SW480 (cell line): ENCODE data around the gene PLCB1.
"Not testable (repeated sequence)": the region's sequence is repeated elsewhere in the genome, so short reads cannot be mapped to it uniquely, and the experiment has no call there.

Experiments
- DNase-seq: peaks from one replicate; pipeline ENCODE4 v3.0.0-alpha.2; 2016; ENCODE audit warnings: low spot score

PLCB1 gene

GRCh38 chr20:8368670-8369069 lies 236.6 kb downstream of the PLCB1 start:
- no peak for DNase-seq

- DNase-seq: no peak
Observed at GRCh38 chr20:8369311-8369710, 237.2 kb downstream of the PLCB1 start.

- DNase-seq: no peak
Observed at GRCh38 chr20:8370774-8371173, 238.7 kb downstream of the PLCB1 start.

- DNase-seq: no peak
Observed at GRCh38 chr20:8372824-8373380, 240.8 kb downstream of the PLCB1 start.

GRCh38 chr20:8373579-8373978 lies 241.5 kb downstream of the PLCB1 start:
- no peak for DNase-seq

DNA sequence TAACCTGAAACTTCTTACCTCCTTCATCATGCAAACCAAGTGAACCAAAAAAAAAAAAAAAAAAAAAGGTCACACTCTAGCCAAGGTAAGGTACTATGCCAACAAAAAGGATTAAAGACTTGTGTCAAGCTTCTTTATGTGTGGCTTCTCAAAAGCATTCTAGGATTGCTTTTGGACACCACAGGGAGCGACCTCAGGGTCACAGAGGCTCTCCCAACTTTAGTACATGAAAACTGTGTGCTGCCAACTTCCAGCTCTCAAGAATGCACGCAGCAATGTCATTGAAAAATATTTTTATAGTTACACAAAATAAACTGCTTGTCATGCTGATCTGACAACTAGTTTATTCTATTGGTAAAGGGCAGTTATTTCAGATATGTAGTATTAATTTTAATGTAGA lies 243.8 kb downstream of the PLCB1 start:
- no peak for DNase-seq

DNA sequence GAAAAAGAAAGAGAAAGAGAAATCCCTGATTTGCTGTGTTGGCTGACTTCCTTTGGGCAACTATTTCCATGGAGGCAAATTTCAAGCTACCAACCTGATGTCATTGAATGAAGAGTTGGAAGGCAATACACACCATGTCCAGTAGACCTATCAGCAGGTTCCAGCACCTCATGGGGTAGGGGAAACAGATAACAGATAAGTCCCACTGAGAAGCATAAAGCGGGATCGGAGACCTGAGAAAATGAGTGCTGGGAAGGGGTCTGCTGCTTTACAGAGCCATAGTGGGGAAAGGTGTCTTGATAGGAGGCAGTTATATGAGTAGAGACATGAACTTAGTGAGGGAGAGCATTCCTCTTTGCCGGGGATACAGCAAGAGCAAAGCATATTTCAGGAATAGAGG lies 244.9 kb downstream of the PLCB1 start:
- no peak for DNase-seq

DNA sequence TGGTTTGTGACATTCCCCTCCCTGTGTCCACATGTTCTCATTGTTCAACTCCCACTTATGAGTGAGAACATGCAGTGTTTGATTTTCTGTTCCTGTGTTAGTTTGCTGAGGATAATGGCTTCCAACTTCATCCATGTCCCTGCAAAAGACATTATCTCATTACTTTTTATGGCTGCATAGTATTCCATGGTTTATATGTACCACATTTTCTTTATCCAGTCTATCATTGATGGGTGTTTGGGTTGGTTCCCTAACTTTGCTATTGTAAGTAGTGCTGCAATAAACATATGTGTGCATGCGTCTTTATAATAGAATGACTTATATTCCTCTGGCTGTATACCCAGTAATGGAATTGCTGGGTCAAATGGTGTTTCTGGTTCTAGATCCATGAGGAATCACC lies 247.1 kb downstream of the PLCB1 start:
- not testable (repeated sequence) for DNase-seq

GRCh38 chr20:8385247-8385646 lies 253.2 kb downstream of the PLCB1 start:
- no peak for DNase-seq

- no peak for DNase-seq
Observed at GRCh38 chr20:8386991-8387390, 254.9 kb downstream of the PLCB1 start.

GRCh38 chr20:8388141-8388540 lies 256.1 kb downstream of the PLCB1 start:
- DNase-seq: peak; percentile 14

GRCh38 chr20:8388707-8389106 lies 256.6 kb downstream of the PLCB1 start:
- no peak for DNase-seq

DNA sequence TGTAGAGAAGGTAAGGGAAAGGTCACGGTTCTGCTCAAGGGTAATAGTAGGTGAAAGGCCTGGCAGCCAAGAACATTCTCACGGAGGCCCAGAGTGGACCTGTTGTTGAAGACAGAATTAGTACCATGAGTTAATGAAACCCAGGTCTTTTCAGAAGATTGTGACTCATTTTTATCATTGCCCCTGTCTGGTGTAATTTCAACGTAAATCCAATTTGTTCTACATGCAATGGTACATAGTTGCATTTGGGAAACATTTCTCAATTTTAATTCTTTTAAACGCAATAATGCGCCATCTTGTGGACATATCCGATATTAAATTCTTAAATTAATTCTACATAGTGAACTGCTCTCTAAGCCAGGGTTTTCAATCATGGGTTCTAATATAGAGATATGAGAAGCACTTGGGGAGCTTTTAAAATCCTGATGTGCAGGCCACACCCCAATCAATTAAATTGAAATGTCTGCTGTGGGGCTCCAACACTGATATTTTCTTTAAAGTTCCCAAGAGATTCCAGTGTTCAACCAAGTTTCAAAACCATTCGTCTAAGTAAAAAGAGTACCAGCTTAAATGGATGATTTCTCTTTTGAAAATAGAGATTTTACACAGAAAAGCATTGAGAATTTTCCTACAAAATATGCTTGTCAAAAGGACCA lies 257.4 kb downstream of the PLCB1 start:
- peak; percentile 39 for DNase-seq

- DNase-seq: no peak
Observed at GRCh38 chr20:8390037-8390433, 258.0 kb downstream of the PLCB1 start.

DNA sequence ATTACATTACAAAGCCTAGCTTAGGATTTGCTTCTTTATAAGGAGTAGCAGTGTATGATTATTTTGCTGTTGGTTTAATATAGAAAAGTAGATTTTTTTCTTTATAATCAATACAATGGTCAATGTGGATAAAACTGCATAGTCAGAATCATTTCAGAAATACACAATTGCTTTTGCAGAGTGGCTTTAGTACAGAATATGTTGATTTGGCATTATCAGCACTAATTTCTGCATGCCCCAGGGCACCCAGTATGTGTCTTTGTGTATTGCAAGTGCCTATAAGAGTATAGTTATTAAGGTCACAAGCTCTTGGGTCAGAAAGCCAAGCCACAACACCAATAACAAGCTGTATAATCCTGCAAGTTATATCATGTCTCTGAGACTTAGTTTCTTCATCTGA lies 258.4 kb downstream of the PLCB1 start:
- DNase-seq: no peak

DNA sequence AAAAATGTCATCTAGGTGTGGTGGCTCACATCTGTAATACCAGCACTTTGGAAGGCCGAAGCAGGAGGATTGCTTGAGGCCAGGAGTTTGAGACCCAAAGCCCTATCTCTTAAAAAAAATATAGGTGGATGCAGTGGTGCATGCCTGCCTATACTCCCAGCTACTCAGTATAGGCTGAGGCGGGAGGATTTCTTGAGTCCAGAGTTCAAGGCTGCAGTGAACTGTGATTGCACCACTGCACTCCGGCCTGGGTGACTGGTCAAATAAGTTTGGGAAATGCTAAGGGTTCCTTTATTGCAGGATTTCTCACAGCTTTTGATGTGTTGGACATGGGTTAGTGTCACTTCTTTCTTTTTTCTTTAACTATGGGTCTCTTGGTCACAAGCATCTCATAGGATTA lies 261.3 kb downstream of the PLCB1 start:
- no peak for DNase-seq

- DNase-seq: peak; percentile 8
Observed at GRCh38 chr20:8394308-8394945, 262.4 kb downstream of the PLCB1 start.

DNA sequence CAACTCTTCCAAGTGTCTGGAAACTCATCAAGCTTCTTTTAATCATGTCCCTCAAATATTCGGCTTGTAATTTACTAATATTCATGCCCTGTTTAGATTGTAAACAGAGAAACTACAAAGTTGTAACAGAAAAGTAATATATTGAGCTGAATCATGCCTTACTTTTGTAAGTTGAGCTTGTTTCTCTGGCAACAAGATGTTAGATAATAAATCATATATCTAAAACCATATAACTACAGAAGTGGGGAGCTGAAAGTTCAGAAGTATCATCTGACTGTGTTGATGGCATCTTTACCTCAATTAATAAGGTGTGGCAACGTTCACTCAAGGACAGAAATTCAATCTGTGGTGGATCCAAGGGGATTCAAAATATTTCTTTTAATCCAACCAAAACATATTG lies 263.9 kb downstream of the PLCB1 start:
- no peak for DNase-seq

- DNase-seq: no peak
Observed at GRCh38 chr20:8398263-8399051, 266.4 kb downstream of the PLCB1 start.

DNA sequence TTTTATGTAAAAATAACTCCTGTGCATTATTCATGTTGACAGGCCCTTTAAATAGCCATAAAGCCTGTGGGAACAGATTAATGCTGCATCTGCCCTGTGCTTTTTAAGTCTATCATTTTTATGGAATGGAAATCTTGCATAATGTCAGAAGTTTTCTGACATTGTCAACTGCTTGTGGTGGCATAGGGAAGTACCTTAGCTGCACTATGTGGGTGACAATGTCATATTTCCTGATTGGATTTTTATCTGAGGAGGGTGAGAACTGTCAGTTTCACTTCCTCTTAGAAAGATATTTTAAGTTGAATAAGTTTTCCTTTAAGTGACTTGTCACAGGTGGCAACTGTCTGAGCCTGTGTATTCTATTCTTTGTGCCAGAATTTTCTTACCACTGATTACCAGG lies 267.9 kb downstream of the PLCB1 start:
- no peak for DNase-seq

DNA sequence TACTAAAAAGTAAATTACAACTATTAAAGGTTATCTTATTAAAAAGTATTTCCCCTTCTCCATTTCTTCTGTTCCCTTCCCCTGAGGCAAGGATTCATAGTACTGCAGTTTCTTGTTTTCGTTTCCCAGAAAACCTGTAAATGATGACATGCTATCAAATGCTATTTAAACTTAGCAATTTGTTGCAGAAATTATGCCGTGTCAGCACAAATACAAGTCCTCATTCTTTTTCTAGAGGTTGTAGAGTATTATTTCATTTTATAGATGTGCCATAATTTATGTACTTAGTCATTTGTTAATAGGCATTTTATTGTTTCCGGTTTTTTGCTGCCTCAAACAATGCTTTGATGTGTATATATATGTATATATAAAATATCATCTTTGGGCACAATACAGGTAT lies 268.4 kb downstream of the PLCB1 start:
- DNase-seq: no peak

DNA sequence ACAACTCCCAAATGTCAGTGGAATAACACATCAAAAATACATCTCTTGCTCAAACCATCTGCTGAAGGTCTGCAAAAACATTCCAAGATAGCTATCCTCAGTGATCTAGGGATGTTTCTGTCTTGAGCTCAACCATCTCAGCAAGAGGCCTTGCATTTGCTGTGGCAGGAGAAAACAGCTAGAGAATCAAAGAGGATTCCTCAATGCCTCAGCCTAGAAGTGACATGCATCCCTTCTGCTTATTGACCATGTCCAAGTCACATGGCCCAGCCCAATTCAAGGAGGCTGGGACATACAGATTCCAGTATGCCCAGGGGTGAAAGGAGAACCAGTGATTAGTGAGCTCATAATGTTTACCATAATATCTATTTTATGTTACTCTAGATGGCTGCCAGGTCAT lies 269.5 kb downstream of the PLCB1 start:
- DNase-seq: no peak

DNA sequence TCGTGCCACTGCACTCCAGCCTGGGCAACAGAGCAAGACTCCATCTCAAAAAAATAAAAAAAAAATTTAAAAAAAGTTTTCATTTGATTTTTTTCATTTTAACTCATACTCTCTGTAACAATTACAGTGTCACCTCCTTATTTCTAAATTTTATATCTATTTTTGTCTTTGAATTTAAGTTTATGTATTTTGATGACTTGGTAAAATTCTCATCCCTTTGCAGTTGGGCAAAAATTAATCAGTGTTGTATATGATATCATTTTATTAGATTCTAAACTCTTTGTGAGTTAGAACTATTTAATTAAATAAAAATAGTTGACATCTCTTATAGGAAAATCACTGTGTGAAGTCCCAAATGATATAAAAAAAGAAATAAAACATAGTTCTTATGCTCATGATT lies 270.7 kb downstream of the PLCB1 start:
- DNase-seq: no peak
